HepG2 (cell line): ENCODE data around the gene DHX8. TPM values are rescaled to one million over a fixed set of nuclear protein-coding genes. Genes with fewer than 3 reads are reported as not detected.

Experiments
- AKAP8 ChIP-seq: sonication (generic); formaldehyde crosslinking; IDR thresholded peaks from 2 replicates; pipeline ENCODE4 v1.5.1; 2020; ENCODE audit warnings: mild to moderate bottlenecking, missing genetic modification reagents
- GATA4 ChIP-seq: sonication (generic); IDR thresholded peaks from 2 replicates; pipeline ENCODE4 v1.6.1; 2016; ENCODE audit warnings: antibody characterized with exemption, low read depth, borderline replicate concordance
- HMGA1 ChIP-seq: sonication (generic); formaldehyde crosslinking; conservative IDR thresholded peaks from 2 replicates; pipeline ENCODE4 v1.4.0; 2020; ENCODE audit warnings: missing genetic modification reagents
- MBD4 ChIP-seq: IDR thresholded peaks from 2 replicates; pipeline ENCODE4 v1.6.1; 2012; ENCODE audit warnings: low read length, inconsistent platforms, borderline replicate concordance
- MIXL1 ChIP-seq: IDR thresholded peaks from 2 replicates; pipeline ENCODE4 v1.6.1; 2016
- MTF1 ChIP-seq: sonication (generic); formaldehyde crosslinking; IDR thresholded peaks from 2 replicates; pipeline ENCODE4 v1.5.0; 2020; ENCODE audit warnings: missing genetic modification reagents
- NFE2 ChIP-seq: sonication (generic); formaldehyde crosslinking; IDR thresholded peaks from 2 replicates; pipeline ENCODE4 v1.4.0; 2020; ENCODE audit warnings: missing genetic modification reagents
- SMAD1 ChIP-seq: sonication (generic); formaldehyde crosslinking; IDR thresholded peaks from 2 replicates; pipeline ENCODE4 v1.4.0; 2020; ENCODE audit warnings: missing genetic modification reagents, low read depth, mild to moderate bottlenecking, borderline replicate concordance
- TGIF2 ChIP-seq: IDR thresholded peaks from 2 replicates; pipeline ENCODE4 v1.6.1; 2016; ENCODE audit warnings: control low read depth, missing compliant biosample characterization
- ZBTB7A ChIP-seq: sonication (generic); formaldehyde crosslinking; IDR thresholded peaks from 2 replicates; pipeline ENCODE4 v1.8.0; 2022; ENCODE audit warnings: mild to moderate bottlenecking, missing genetic modification reagents
- ZNF350 ChIP-seq: sonication (generic); formaldehyde crosslinking; IDR thresholded peaks from 2 replicates; pipeline ENCODE4 v1.4.0; 2020; ENCODE audit warnings: mild to moderate bottlenecking, low read depth, missing genetic modification reagents, borderline replicate concordance
- ZNF567 ChIP-seq: sonication (generic); formaldehyde crosslinking; IDR thresholded peaks from 2 replicates; pipeline ENCODE4 v1.8.1; 2023; ENCODE audit warnings: mild to moderate bottlenecking, missing genetic modification reagents, borderline replicate concordance
- ZNF775 ChIP-seq: sonication (generic); formaldehyde crosslinking; IDR thresholded peaks from 2 replicates; pipeline ENCODE4 v1.4.0; 2020; ENCODE audit warnings: missing genetic modification reagents, mild to moderate bottlenecking, moderate library complexity, borderline replicate concordance
- ZSCAN31 ChIP-seq: sonication (generic); formaldehyde crosslinking; IDR thresholded peaks from 2 replicates; pipeline ENCODE4 v1.5.0; 2020; ENCODE audit warnings: low read depth, mild to moderate bottlenecking, missing genetic modification reagents
- polyA plus RNA-seq, 8 experiments: library from polyadenylated mRNA; depleted of rRNA in 3 of 8; stranded (reverse) in 7 of 8; unstranded in 1 of 8; fragments of >200 nt; fragmentation: Illumina TruSeq in 4 of 8; extraction: Trizol in 4 of 8; gene quantifications; 2 replicates each; pipeline versions ENCODE4 v1.2.1 to v1.2.3, GENCODE V29; 2011 to 2016; ENCODE audit warnings: low read depth in 4 of 8, missing spikeins in 1 of 8, mixed read lengths in 1 of 8; ENCODE audit not compliant: insufficient read depth in 1 of 8
- total RNA-seq, 5 experiments: library from RNA; depleted of rRNA; stranded (reverse); fragments of >200 nt; fragmentation: Illumina TruSeq; extraction: Trizol; gene quantifications; 2 replicates each; pipeline ENCODE4 v1.2.3, GENCODE V29; 2016; ENCODE audit warnings: low read depth in 1 of 5
- TF ChIP-seq, protein P1 (sequence below): sonication (generic); formaldehyde crosslinking; IDR thresholded peaks from 2 replicates; pipeline ENCODE4 v1.5.0; 2020; ENCODE audit warnings: mild to moderate bottlenecking, missing genetic modification reagents, borderline replicate concordance
- TF ChIP-seq, protein P2 (sequence below): sonication (generic); formaldehyde crosslinking; IDR thresholded peaks from 2 replicates; pipeline ENCODE4 v1.4.0; 2020; ENCODE audit warnings: mild to moderate bottlenecking, missing genetic modification reagents

Gene DHX8
- total and polyA plus RNA-seq, 2 of the 13 experiments (the other 11 are each of a cell fraction or from before 2014, with no cell fraction given) = 24.8 to 48.9 TPM

DNA sequence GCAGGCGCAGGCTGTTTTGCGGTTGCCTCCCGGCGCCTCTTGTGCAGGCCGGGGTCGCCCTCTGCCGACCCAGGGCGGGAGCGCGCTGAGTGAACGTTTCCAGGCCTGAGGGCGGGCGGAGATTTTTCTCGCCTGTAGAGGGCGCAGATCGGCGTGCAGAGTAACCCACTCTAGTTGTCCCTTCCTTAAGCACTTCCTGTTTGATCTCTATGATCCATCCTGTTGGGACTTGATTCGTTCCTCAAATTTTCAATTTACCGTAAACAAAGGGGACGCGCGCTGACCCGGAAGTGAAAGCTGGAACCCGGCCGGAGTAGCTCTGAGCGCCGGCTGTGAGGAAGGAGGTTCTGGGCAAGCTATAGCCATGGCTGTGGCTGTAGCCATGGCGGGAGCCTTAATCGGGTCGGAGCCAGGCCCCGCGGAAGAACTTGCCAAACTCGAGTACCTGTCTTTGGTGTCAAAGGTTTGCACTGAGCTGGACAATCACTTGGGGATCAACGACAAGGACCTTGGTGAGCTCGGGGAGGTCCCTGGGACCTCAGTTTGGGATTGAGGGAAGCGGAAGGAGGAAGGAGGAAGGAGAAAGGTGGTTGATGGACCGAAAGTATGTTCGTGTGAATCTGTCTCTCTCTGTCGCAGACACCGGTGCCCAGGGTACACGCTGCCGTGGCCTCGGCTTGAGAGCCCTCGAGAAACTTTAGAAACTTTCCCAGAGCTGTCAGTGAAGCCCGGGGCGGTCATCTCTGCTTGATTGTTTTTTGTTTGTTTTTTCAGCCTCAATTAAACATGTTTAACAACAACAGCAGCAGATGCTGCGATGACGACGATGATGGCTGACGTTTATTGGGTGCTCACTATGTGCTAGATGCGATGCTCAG is at the start of gene DHX8 (continued):
- TF ChIP-seq, protein P1, sequence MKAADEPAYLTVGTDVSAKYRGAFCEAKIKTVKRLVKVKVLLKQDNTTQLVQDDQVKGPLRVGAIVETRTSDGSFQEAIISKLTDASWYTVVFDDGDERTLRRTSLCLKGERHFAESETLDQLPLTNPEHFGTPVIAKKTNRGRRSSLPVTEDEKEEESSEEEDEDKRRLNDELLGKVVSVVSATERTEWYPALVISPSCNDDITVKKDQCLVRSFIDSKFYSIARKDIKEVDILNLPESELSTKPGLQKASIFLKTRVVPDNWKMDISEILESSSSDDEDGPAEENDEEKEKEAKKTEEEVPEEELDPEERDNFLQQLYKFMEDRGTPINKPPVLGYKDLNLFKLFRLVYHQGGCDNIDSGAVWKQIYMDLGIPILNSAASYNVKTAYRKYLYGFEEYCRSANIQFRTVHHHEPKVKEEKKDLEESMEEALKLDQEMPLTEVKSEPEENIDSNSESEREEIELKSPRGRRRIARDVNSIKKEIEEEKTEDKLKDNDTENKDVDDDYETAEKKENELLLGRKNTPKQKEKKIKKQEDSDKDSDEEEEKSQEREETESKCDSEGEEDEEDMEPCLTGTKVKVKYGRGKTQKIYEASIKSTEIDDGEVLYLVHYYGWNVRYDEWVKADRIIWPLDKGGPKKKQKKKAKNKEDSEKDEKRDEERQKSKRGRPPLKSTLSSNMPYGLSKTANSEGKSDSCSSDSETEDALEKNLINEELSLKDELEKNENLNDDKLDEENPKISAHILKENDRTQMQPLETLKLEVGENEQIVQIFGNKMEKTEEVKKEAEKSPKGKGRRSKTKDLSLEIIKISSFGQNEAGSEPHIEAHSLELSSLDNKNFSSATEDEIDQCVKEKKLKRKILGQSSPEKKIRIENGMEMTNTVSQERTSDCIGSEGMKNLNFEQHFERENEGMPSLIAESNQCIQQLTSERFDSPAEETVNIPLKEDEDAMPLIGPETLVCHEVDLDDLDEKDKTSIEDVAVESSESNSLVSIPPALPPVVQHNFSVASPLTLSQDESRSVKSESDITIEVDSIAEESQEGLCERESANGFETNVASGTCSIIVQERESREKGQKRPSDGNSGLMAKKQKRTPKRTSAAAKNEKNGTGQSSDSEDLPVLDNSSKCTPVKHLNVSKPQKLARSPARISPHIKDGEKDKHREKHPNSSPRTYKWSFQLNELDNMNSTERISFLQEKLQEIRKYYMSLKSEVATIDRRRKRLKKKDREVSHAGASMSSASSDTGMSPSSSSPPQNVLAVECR = peak; percentile 97
- 0 out of 2 replicates have a peak, but pooled peaks have one; percentile 13 for TF ChIP-seq ZBTB7A (CRISPR knock-in tag)
- no peak; the same call in 1 of the 2 replicates for TF ChIP-seq ZNF567 (CRISPR knock-in tag)
- TF ChIP-seq ZSCAN31 (CRISPR knock-in tag) = peak; percentile 99
- no peak; the same call in 1 of the 2 replicates for TF ChIP-seq ZNF775 (CRISPR knock-in tag)
- TF ChIP-seq NFE2 (CRISPR knock-in tag) = no peak
- TF ChIP-seq MTF1 (CRISPR knock-in tag) = no peak
- peak; percentile 94 for TF ChIP-seq MIXL1
- peak; percentile 70; the same call in 1 of the 2 replicates for TF ChIP-seq SMAD1 (CRISPR knock-in tag)
- peak; percentile 99 for TF ChIP-seq ZNF350 (CRISPR knock-in tag)
- TF ChIP-seq GATA4 = peak; percentile 49; the same call in 1 of the 2 replicates
- TF ChIP-seq HMGA1 (CRISPR knock-in tag) = no peak
- no peak for TF ChIP-seq AKAP8 (CRISPR knock-in tag)
- no peak; the same call in 1 of the 2 replicates for TF ChIP-seq MBD4
- TF ChIP-seq TGIF2 (CRISPR knock-in tag) = peak; percentile 92
- TF ChIP-seq, protein P2, sequence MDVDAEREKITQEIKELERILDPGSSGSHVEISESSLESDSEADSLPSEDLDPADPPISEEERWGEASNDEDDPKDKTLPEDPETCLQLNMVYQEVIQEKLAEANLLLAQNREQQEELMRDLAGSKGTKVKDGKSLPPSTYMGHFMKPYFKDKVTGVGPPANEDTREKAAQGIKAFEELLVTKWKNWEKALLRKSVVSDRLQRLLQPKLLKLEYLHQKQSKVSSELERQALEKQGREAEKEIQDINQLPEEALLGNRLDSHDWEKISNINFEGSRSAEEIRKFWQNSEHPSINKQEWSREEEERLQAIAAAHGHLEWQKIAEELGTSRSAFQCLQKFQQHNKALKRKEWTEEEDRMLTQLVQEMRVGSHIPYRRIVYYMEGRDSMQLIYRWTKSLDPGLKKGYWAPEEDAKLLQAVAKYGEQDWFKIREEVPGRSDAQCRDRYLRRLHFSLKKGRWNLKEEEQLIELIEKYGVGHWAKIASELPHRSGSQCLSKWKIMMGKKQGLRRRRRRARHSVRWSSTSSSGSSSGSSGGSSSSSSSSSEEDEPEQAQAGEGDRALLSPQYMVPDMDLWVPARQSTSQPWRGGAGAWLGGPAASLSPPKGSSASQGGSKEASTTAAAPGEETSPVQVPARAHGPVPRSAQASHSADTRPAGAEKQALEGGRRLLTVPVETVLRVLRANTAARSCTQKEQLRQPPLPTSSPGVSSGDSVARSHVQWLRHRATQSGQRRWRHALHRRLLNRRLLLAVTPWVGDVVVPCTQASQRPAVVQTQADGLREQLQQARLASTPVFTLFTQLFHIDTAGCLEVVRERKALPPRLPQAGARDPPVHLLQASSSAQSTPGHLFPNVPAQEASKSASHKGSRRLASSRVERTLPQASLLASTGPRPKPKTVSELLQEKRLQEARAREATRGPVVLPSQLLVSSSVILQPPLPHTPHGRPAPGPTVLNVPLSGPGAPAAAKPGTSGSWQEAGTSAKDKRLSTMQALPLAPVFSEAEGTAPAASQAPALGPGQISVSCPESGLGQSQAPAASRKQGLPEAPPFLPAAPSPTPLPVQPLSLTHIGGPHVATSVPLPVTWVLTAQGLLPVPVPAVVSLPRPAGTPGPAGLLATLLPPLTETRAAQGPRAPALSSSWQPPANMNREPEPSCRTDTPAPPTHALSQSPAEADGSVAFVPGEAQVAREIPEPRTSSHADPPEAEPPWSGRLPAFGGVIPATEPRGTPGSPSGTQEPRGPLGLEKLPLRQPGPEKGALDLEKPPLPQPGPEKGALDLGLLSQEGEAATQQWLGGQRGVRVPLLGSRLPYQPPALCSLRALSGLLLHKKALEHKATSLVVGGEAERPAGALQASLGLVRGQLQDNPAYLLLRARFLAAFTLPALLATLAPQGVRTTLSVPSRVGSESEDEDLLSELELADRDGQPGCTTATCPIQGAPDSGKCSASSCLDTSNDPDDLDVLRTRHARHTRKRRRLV = peak; percentile 98
